Muscle layer of colon (tissue), 2 donors: ENCODE measurements around the gene SLC23A3.

Experiments used
- H3K27ac ChIP-seq: one replicate; pipeline ENCODE4 v1.7.0; 2013; ENCODE audit warnings: low read depth, mild to moderate bottlenecking, low read length, moderate library complexity
- H3K27me3 ChIP-seq, 2 donors: one replicate each; pipeline ENCODE4 v1.7.0; 2013; ENCODE audit warnings: low read length in 2 of 2, mild to moderate bottlenecking in 2 of 2; ENCODE audit not compliant: insufficient read depth in 2 of 2, control insufficient read depth in 1 of 2
- H3K36me3 ChIP-seq: one replicate; pipeline ENCODE4 v1.7.0; 2013; ENCODE audit warnings: mild to moderate bottlenecking, low read length; ENCODE audit not compliant: insufficient read depth
- H3K4me1 ChIP-seq: one replicate; pipeline ENCODE4 v1.7.0; 2013; ENCODE audit warnings: mild to moderate bottlenecking, low read length; ENCODE audit not compliant: insufficient read depth
- H3K4me3 ChIP-seq, 2 donors: one replicate each; pipeline ENCODE4 v1.7.0; 2013; ENCODE audit warnings: low read length in 2 of 2, low read depth in 1 of 2, mild to moderate bottlenecking in 1 of 2, moderate library complexity in 1 of 2
- H3K9ac ChIP-seq: one replicate; pipeline ENCODE4 v1.7.0; 2013; ENCODE audit warnings: low read length
- H3K9me3 ChIP-seq: one replicate; pipeline ENCODE4 v1.7.0; 2013; ENCODE audit warnings: mild to moderate bottlenecking, low read length
- donor health status: abdominal sarcoma.
- donor health status: Adenocarcinoma of cecum.

The SLC23A3 gene

DNA sequence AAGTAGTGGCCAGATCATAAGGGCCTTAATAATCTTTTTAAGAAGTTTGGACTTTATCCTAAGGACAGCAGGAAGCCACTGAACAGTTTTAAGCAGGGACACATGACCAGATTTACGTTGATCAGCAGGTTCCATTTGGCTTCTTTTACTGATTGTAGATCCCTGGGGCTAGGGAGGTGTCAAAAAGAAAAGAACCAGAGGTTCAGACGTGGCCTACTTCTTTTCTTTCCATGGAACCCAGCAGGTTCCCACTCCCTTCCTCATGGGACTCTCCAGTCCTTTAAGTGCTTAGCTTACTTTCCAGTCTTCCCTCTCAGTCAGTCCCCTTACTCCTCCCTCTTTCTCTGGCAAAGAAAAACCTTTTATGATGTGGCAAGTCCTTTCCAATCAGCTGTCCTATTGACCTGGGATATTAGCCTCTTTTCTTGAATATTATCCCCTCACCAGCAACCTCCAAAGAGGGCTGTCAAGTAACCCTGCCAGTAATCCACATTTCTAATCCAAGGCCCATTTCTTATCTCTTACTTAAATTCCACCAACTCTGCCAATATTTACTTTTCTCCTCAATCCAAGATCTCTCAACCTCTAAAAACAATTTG lies 42.7 kb downstream of the SLC23A3 start:
- Histone ChIP-seq H3K27me3 (no peaks in the 10 kb centered on the region), H3K27ac (no peak overlapping the region), H3K4me1 (peaks cover 4% of the 10 kb centered on the region), H3K4me3 (no peak overlapping the region), H3K9me3 (no peaks in the 10 kb centered on the region), H3K9ac (no peak overlapping the region), H3K36me3 (no peaks in the 10 kb centered on the region)

DNA sequence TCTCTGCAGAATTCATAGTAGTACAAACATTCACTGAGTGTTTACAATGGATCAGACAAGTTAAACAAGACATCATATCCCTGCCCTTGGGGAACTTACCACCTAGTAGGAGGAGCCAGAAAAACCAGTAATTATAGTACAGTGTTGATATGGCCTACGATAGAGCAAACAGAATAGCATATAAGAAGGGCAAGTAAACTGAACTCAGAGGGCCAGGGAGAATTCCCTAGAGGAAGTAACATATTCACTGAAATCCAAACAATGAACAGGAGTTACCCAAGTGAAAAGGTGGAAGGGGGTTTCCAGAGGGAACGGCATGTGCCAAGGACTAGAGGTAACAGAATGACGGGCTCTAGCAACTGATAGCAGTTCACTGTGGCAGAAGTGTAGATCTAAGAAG lies 43.3 kb downstream of the SLC23A3 start:
- Histone ChIP-seq H3K27ac (no peak overlapping the region), H3K4me1 (peaks cover 4% of the 10 kb centered on the region), H3K9me3 (no peaks in the 10 kb centered on the region), H3K4me3 (no peak overlapping the region), H3K27me3 (no peaks in the 10 kb centered on the region), H3K9ac (no peak overlapping the region), H3K36me3 (no peaks in the 10 kb centered on the region)

DNA sequence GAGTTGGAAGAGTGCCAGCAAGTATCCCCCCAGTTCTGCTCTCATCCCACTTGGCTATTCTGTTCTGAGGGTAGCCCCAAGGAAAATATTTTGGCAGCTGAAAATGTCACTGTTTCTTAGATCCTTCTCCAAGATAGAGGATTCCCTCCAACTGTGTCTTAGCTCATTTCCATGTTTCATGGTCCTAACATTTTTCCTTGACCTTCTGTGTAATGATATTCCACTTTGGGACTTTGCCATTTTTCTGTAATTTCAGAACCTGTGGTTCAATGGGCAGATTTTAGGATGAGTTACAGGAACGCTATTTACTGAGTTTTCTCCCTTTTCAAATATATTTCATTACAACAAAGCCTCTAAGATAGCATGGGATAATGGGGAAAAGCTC lies 44.0 kb downstream of the SLC23A3 start:
- Histone ChIP-seq H3K4me3 (no peak overlapping the region), H3K27ac (no peak overlapping the region), H3K36me3 (no peaks in the 10 kb centered on the region), H3K27me3 (no peaks in the 10 kb centered on the region), H3K9me3 (no peaks in the 10 kb centered on the region), H3K4me1 (peaks cover 4% of the 10 kb centered on the region), H3K9ac (no peak overlapping the region)

DNA sequence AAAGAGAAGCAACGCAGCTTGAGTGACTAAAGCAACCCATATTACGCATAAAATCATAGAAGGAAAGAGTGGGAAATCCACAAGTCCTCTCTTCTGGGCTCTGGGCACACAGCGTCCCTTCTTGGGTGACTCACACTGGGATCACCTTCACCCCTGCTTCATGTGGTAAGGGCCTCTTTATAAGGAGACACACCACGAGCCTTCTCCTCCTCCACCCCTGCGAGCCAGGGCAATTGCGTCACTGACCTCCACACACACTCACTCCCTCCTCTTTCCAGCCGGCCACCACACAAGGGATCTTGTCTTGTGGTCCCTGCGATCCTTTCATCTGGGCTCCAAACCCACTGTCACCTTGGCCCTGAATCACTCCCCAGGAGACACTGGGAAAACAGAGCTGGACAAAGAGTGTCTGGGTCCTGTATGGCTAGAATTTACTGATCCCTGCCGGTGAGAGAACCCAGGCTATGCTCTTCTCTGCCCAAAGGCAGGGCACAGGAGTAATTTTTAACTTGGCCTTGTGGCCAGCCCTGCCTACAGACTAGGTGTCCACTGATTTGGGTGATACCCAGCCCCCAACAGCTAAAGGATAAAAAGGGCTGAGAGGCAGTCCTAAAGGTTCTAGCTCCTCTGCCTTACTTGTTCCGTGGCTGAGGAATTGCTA lies 44.5 kb downstream of the SLC23A3 start:
- Histone ChIP-seq H3K9ac (no peak overlapping the region), H3K4me1 (peaks cover 4% of the 10 kb centered on the region), H3K27me3 (no peaks in the 10 kb centered on the region), H3K9me3 (no peaks in the 10 kb centered on the region), H3K27ac (no peak overlapping the region), H3K4me3 (no peak overlapping the region), H3K36me3 (no peaks in the 10 kb centered on the region)

- no peaks in the 10 kb centered on the region for H3K36me3 ChIP-seq
- H3K27ac ChIP-seq, result no peak overlapping the region
- H3K9ac ChIP-seq, result no peak overlapping the region
- H3K9me3 ChIP-seq, result no peaks in the 10 kb centered on the region
- H3K27me3 ChIP-seq, result no peaks in the 10 kb centered on the region
- no peak overlapping the region for H3K4me3 ChIP-seq
- H3K4me1 ChIP-seq, result peaks cover 4% of the 10 kb centered on the region
Measured at GRCh38 chr2:219124381-219125110, 45.3 kb downstream of the SLC23A3 start.

GRCh38 chr2:219123356-219124135 lies 46.3 kb downstream of the SLC23A3 start:
- Histone ChIP-seq H3K27ac (no peak overlapping the region), H3K27me3 (no peaks in the 10 kb centered on the region), H3K4me3 (no peak overlapping the region), H3K9ac (no peak overlapping the region), H3K4me1 (peaks cover 4% of the 10 kb centered on the region), H3K36me3 (no peaks in the 10 kb centered on the region), H3K9me3 (no peaks in the 10 kb centered on the region)

DNA sequence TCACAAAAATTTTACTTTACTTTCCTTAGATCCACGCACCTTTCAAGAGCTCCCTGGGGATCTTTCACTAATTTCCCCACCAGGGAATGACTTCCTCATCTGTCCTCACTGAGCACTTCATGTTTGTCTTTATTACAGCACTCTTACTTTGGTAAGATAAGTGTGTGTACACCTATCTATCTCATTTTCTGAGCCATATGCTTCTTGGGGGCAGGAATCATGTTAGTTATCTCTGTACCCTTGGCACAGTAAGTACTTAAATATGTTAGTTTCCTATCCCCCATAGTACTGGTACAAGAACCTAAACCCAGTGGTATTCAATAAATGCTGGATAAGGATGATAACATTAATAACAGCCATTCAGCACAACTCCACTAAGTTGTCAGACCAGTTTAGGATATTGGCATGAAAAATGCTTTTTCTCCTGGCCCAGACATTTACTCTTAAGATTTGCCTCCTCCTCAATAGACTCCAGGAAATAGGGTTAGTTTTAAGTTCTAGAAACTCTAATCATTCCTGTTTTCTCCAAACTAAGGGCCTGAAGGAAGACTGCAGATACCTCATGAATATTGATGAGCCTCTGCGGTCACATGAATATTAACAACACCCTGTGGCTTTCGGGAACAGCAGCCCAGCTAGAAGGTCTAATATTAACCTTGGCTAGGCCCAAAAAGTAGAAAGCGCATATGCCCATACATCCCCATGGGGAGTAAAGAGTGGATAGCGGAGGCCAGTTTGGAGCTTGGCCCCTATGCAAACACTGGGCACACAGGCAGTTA lies 47.4 kb downstream of the SLC23A3 start:
- Histone ChIP-seq H3K9ac (no peak overlapping the region), H3K27ac (no peak overlapping the region), H3K9me3 (no peaks in the 10 kb centered on the region), H3K36me3 (no peaks in the 10 kb centered on the region), H3K4me1 (peaks cover 4% of the 10 kb centered on the region), H3K4me3 (no peak overlapping the region), H3K27me3 (no peaks in the 10 kb centered on the region)

DNA sequence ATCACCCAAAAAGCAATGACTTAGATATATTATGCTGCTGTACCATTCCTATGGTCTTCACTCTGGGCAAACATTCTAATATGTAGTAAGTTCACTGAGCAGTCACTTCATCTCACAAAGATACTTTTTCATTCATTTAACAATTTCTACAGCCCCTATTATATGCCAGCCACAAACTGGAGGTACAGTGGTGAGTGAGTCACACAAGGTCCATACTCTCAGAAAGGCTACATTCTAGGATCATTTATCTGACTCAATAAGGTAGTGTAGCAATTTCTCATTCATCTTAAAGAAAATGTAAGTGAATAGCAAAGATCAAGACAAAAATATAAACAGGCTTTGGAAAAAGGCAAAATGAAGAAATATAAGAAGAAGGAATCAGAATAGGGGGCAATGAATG lies 49.7 kb downstream of the SLC23A3 start:
- Histone ChIP-seq H3K9ac (no peak overlapping the region), H3K9me3 (no peaks in the 10 kb centered on the region), H3K4me3 (no peak overlapping the region), H3K36me3 (no peaks in the 10 kb centered on the region), H3K4me1 (peaks cover 4% of the 10 kb centered on the region), H3K27me3 (no peaks in the 10 kb centered on the region), H3K27ac (no peak overlapping the region)

DNA sequence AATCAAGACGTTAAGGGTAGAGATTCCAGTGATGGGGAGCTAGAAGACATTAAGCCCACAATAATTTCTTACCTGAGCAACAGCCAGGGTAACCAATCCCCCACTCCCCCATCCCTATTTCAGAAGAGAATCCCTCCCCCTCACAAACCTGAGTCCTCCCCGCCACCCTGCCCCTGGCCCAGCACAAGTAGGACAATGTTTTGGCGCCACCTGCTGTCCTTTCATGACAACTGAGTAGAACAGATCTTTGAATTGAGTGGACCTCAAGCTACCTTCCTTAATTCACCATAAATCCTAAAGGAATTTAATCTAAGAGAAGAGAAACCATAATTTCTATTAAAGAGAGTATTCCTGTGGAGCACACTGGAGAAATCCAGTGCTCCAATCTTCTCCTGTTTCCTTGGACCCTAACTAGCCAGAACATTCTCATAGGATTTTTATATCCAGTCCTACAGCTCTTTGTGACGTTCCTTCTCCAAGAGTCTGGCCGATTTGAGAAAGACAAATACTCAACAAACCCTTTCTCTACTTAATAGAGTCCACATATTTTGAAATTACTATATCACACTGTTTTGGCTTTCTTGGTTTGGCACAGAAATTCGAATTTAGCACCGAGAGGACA lies 50.3 kb downstream of the SLC23A3 start:
- Histone ChIP-seq H3K27me3 (no peaks in the 10 kb centered on the region), H3K27ac (no peak overlapping the region), H3K4me3 (no peak overlapping the region), H3K36me3 (no peaks in the 10 kb centered on the region), H3K9me3 (no peaks in the 10 kb centered on the region), H3K4me1 (peaks cover 4% of the 10 kb centered on the region), H3K9ac (no peak overlapping the region)

DNA sequence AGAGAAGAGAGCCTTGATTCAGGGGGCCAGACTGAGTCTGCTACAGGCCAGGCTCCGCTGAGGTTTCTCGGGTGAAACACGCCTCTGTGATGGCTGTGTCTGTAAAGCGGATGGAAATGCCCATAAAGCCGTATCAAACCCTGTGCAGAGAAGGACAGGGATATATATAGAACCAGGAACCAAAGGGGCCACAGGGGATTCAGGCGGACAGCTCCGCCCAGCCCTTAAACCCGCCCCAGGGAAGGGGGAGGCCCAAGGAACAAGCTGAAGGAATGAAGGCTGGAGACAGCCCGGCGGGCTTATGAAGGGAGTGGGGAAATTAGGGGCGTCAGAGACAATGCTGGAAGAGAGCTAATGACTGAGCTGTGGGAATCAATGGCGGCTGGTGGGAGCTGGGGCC lies 51.3 kb downstream of the SLC23A3 start:
- H3K9me3 ChIP-seq, result no peaks in the 10 kb centered on the region
- no peaks in the 10 kb centered on the region for H3K4me1 ChIP-seq
- no peak overlapping the region for H3K9ac ChIP-seq
- no peak overlapping the region for H3K4me3 ChIP-seq
- no peaks in the 10 kb centered on the region for H3K36me3 ChIP-seq
- H3K27ac ChIP-seq, result no peak overlapping the region
- no peaks in the 10 kb centered on the region for H3K27me3 ChIP-seq
